Measurements from ENCODE around the gene LARGE1. TPM values are rescaled to one million over a fixed set of nuclear protein-coding genes. Genes with fewer than 3 reads are reported as not detected.

Gene LARGE1
- total RNA-seq, 2 experiments from 2014 or later: 0.18 to 0.58 TPM

DNA sequence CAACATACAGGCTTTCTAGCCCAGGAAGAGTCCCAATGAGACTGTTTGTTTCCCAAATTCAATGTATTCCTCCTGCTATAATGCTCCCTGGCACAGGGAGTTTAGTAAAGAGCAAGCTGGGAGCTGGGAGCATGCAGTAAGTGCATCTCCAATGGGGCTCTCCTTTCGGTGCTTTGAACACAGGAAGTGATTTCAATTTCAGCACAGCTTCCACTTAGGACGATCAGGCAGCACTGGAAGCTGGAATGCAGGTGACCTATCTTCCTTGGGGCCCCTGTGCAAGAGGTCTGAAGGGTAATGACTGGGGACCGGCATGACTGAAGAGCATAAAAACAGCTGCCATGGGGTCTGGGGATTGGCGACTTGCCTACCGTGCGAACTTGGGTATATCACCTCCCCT lies 76.0 kb downstream of the LARGE1 start:
- Mint-ChIP-seq H3K27me3 (ENCODE audit: low read depth) (no peaks in the 10 kb centered on the region), H3K4me1 (ENCODE audit: low read depth) (no peaks in the 10 kb centered on the region), H3K36me3 (ENCODE audit: low read depth) (no peaks in the 10 kb centered on the region), H3K27ac (no peak overlapping the region), H3K4me3 (no peak overlapping the region), H3K9me3 (ENCODE audit: insufficient read depth) (peaks cover 28% of the 10 kb centered on the region)
- POLR2A ChIA-PET: no interaction called here
- DNase-seq (no peak), ATAC-seq (no peak)
- CTCF ChIA-PET: no interaction called here

DNA sequence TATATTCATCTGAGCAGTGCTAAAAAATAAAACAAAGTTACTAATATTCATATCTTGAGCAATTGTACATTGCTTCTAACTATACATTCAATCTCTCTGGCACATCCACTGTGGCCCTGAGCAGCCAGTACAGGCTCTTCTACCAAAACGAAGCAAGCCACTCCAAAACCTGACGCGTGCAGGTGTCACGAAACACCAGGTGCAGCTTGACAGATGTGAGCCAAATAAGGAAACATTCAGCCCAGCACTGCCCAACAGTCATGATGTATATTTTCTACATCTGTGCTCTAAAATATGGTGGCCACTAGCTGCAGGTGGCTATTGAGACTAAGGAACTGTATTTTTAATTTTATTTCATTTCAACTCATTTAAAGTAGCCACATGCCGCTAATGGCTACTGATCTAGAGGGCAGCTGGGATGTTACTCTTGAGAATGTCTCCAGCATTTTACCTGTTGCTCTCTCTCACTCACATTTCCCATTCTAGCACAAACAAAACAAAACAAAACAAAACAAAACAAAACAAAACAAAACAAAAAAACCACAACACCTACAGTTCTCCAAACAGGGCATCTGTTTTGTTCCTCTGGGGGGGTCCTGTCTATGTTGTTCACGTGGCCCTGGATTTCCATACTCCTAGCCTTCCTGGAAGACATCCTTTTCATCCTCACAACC lies 77.7 kb downstream of the LARGE1 start:
- ATAC-seq (no peak), DNase-seq (no peak)
- Mint-ChIP-seq H3K9me3 (ENCODE audit: insufficient read depth) (peaks cover 19% of the 10 kb centered on the region), H3K4me1 (ENCODE audit: low read depth) (no peaks in the 10 kb centered on the region), H3K27ac (no peak overlapping the region), H3K36me3 (ENCODE audit: low read depth) (no peaks in the 10 kb centered on the region), H3K4me3 (no peak overlapping the region), H3K27me3 (ENCODE audit: low read depth) (no peaks in the 10 kb centered on the region)
- POLR2A ChIA-PET: no interaction called here
- CTCF ChIA-PET: no interaction called here

DNA sequence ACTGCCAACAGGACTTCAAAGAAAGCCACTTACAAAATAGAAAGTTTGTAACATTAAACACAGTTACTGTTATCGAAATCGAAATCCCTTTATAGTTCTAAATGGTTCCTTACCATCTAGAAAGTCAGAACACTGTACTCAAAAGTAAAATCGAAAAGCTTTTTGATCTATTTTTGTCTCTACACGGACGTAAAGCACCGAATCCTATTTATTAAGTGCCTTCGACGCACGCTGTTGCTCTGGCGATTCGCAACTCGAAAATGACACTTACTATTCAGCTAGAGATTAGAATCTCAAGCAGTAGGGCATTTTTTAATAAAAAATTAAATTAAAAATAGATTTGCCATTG lies 78.3 kb downstream of the LARGE1 start:
- ChIA-PET POLR2A (no interaction called here), CTCF (no interaction called here)
- Mint-ChIP-seq H3K27me3 (ENCODE audit: low read depth) (no peaks in the 10 kb centered on the region), H3K4me1 (ENCODE audit: low read depth) (no peaks in the 10 kb centered on the region), H3K4me3 (no peak overlapping the region), H3K9me3 (ENCODE audit: insufficient read depth) (peaks cover 16% of the 10 kb centered on the region), H3K36me3 (ENCODE audit: low read depth) (no peaks in the 10 kb centered on the region), H3K27ac (no peak overlapping the region)
- DNase-seq (no peak), ATAC-seq (no peak)

DNA sequence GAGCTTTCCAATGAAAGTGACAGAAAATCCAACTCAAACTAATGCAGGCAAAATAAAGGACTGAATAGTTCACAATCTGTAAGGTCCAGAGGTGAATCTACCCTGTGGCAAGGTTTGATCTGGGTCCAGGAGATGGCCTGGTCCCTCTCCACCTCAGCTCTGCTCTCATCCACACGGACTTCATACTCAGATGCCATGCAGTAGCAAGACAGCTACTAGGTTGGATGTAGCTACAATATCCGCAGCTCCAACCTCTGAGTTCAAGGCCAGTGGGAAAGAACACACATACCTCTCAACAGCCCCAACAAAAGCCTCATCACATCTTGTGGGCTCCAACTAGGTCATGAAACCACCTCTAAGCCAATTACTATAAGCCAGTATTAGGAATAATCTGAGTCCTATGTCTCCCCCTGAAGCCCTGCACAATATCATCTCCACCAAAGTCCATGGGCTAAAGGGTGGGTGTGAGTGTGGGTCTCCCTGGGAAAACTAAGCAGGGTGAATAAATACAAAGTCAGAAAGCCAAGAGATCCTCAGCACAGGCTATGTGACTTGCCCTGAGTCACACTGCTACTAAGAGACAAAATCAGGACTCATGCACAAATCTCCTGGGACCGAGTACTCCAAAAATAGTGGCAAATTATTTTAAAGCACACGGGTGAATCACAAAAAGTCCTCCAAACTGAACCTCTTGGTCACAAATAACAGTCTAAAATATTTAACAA lies 78.8 kb downstream of the LARGE1 start:
- H3K4me3 Mint-ChIP-seq: no peak overlapping the region
- ChIA-PET POLR2A (interaction anchor here (0.6 to 0.8 kb wide), 2 partner anchors 9 to 432 kb away, joined by 3 read pairs; no protein-coding TSS in a partner anchor), CTCF (no interaction called here)
- H3K27me3 Mint-ChIP-seq (ENCODE audit: low read depth): no peaks in the 10 kb centered on the region
- H3K27ac Mint-ChIP-seq: no peak overlapping the region
- no peak for DNase-seq
- no peaks in the 10 kb centered on the region for H3K36me3 Mint-ChIP-seq (ENCODE audit: low read depth)
- ATAC-seq: no peak
- H3K4me1 Mint-ChIP-seq (ENCODE audit: low read depth): no peaks in the 10 kb centered on the region
- H3K9me3 Mint-ChIP-seq (ENCODE audit: insufficient read depth): peaks cover 13% of the 10 kb centered on the region

DNA sequence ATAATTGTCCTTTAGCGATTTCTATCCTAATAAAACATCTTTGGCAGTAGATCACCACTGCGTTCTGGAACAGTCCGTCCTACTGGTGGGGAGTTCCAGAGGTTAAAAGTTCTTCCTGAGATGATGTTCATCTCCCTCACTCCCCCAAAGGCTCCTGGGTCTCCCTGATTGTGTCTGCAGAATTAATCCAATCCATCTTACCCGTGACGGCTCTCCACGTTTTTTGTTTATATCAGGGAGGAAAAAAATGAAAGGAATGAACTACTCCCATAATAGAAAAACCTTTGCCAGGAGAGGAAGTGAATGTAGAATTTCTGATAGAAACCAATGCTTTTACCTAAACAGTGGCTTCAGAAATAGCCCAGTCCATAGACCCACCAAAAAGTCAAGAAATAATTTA lies 81.6 kb downstream of the LARGE1 start:
- CTCF ChIA-PET: no interaction called here
- H3K36me3 Mint-ChIP-seq (ENCODE audit: low read depth): no peaks in the 10 kb centered on the region
- ATAC-seq (no peak), DNase-seq (no peak)
- POLR2A ChIA-PET: no interaction called here
- no peaks in the 10 kb centered on the region for H3K9me3 Mint-ChIP-seq (ENCODE audit: insufficient read depth)
- no peaks in the 10 kb centered on the region for H3K4me1 Mint-ChIP-seq (ENCODE audit: low read depth)
- H3K27ac Mint-ChIP-seq: no peak overlapping the region
- no peaks in the 10 kb centered on the region for H3K27me3 Mint-ChIP-seq (ENCODE audit: low read depth)
- H3K4me3 Mint-ChIP-seq: no peak overlapping the region

DNA sequence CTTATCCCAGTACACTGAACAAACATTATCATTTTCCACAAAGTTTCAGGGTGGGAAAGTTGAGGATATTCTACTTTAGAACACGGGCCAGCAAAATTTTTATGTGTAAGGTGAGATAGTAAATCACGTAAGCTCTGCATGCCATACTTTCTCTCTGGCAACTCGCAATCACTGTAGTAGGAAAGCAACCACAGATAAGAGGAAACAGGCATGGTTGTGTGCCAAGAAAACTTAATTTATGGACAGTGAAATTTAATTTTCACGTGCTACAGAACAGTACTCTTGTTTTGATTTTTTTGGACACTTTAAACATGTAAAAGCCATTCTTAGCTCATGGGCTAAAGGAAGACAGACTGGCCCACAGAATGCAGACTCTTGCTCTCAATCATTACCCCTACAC lies 82.5 kb downstream of the LARGE1 start:
- no peaks in the 10 kb centered on the region for H3K36me3 Mint-ChIP-seq (ENCODE audit: low read depth)
- no peaks in the 10 kb centered on the region for H3K4me1 Mint-ChIP-seq (ENCODE audit: low read depth)
- no peak for ATAC-seq
- H3K9me3 Mint-ChIP-seq (ENCODE audit: insufficient read depth): no peaks in the 10 kb centered on the region
- H3K27me3 Mint-ChIP-seq (ENCODE audit: low read depth): no peaks in the 10 kb centered on the region
- H3K4me3 Mint-ChIP-seq: no peak overlapping the region
- POLR2A ChIA-PET: no interaction called here
- CTCF ChIA-PET: no interaction called here
- DNase-seq: no peak
- H3K27ac Mint-ChIP-seq: no peak overlapping the region

DNA sequence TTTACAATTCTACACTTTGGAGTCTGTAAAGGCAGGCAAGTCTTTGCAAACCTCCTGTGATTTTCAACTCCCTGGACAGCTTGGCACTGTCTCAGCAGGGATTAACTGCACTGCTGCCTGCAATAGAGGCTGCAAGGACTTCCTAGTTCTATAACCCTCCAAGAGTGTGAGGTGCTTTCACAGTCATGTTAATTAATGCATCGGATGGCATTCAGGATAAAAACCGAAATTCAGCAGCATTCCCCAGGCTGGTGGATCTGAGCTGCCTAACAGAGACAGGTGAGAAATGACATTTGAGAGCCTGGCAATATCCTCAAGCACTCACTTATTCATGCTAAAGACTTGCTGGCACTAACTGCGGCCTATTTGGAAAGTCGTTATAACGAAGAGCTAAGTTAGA lies 85.0 kb downstream of the LARGE1 start:
- Mint-ChIP-seq H3K4me3 (no peak overlapping the region), H3K36me3 (ENCODE audit: low read depth) (no peaks in the 10 kb centered on the region), H3K4me1 (ENCODE audit: low read depth) (no peaks in the 10 kb centered on the region), H3K9me3 (ENCODE audit: insufficient read depth) (no peaks in the 10 kb centered on the region), H3K27ac (no peak overlapping the region), H3K27me3 (ENCODE audit: low read depth) (no peaks in the 10 kb centered on the region)
- no peak for ATAC-seq
- ChIA-PET CTCF (no interaction called here), POLR2A (no interaction called here)
- DNase-seq: no peak

DNA sequence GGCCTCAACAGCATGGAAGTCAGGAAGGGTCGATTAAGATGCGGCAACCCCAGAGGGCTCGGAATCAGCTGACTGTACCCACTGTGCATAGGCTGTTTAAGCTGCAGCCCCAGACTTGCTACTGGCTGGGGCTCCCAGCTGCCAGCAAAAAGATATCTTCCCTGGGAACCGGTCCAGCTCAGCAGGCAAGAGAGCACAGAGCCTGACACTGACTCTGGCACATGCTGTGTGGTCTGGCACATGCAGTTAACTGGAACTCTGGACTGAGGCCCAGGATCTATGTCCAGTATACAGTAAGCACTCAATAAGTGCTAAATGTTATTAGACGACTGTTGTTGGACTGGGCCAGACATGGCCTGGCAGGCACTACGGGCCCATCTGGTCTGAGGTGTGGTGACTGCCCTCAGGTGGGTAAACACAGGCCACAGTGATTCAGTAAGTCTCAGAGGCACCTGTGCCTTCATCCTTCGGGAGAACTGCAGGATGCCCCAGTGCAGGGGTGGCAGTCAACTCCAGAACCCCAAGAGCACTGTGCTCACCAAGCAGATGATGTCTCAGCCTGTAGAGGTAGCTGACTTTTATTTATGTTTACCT lies 87.6 kb downstream of the LARGE1 start:
- no peak for ATAC-seq
- no peak for DNase-seq
- Mint-ChIP-seq H3K4me1 (ENCODE audit: low read depth) (no peaks in the 10 kb centered on the region), H3K27ac (no peak overlapping the region), H3K9me3 (ENCODE audit: insufficient read depth) (no peaks in the 10 kb centered on the region), H3K36me3 (ENCODE audit: low read depth) (no peaks in the 10 kb centered on the region), H3K27me3 (ENCODE audit: low read depth) (no peaks in the 10 kb centered on the region), H3K4me3 (no peak overlapping the region)
- POLR2A ChIA-PET: interaction anchor here (1.0 kb wide), 1 partner anchor 8 kb away, joined by 3 read pairs; no protein-coding TSS in a partner anchor
- CTCF ChIA-PET: no interaction called here

DNA sequence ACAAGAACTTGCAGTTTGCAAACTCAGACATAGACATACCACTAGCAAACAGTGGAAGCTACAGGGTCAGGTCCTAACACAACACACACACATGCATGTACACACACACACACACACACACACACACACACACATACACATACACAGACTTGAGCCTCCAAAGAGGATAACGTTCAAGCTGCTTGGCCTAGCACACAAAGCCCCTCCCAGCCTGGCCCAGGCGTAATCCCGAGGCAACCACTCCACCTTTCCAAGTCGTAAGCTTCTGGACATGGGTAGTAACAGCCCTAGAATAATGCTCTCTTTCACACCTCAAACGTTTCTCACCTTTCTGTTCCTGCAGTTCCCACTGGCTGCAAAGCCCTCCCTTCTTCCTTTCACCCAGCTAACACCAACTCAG lies 88.6 kb downstream of the LARGE1 start:
- Mint-ChIP-seq H3K27ac (no peak overlapping the region), H3K4me1 (ENCODE audit: low read depth) (no peaks in the 10 kb centered on the region), H3K27me3 (ENCODE audit: low read depth) (no peaks in the 10 kb centered on the region), H3K4me3 (no peak overlapping the region), H3K9me3 (ENCODE audit: insufficient read depth) (no peaks in the 10 kb centered on the region), H3K36me3 (ENCODE audit: low read depth) (no peaks in the 10 kb centered on the region)
- ATAC-seq (no peak), DNase-seq (no peak)
- CTCF ChIA-PET: no interaction called here
- POLR2A ChIA-PET: interaction anchor here (1.0 kb wide), 1 partner anchor 9 kb away, joined by 3 read pairs; no protein-coding TSS in a partner anchor

DNA sequence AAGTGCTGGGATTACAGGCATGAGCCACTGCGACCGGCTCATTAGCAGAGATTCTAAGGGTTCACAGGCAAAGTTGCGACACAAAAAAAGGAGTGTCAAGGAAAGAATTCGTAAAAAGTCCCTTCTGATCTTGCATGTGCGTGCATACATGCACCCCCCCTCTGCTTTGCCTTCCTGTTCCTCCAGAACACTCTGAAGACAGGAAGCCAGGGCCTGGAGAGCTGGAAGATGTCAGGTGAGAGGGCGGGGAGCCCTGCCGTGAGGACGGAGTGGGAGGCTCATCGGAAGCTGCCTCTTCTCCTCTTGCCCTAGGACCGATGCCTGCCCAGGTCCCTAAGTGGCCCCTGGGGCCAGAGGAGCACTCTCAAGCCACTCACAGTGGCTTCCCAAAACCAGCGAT lies 89.1 kb downstream of the LARGE1 start:
- no peaks in the 10 kb centered on the region for H3K4me1 Mint-ChIP-seq (ENCODE audit: low read depth)
- POLR2A ChIA-PET: no interaction called here
- no peaks in the 10 kb centered on the region for H3K9me3 Mint-ChIP-seq (ENCODE audit: insufficient read depth)

DNA sequence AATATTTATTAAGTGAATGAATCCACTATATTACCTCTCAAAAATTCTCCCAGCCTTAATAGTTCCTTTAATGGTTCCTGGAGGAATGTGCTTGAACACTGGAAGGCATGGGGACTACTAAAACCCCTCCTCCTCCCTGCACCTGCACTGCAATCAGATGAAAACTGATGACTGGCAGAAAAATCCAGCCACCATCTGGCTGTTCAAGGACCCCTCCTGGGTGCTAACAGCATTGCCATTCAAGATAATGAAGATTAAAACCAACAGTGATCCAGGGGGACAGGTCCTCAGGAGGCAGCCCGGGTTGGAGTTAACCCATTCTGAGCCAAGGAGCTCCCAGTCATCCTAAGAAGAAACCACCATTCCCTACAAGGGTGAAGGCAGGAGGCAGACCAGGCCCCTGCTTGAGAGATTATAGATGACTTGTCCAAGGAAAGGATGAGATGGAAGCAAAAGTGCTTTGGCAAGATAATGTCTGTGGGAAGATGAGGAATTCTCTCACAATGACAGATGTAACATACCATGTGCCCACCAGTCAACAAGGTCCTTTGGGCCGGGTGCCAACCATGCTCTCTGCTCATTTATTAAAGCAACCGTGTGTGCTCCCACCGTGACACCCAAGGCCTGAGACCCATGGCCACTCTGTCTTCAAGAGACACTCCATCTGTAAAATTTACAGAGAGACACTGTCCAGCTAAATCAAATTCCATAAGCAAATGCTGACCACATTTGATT lies 90.6 kb downstream of the LARGE1 start:
- no peaks in the 10 kb centered on the region for H3K9me3 Mint-ChIP-seq (ENCODE audit: insufficient read depth)
- CTCF ChIA-PET: no interaction called here
- H3K27me3 Mint-ChIP-seq (ENCODE audit: low read depth): no peaks in the 10 kb centered on the region

More for the DNA sequence above, 89.1 kb downstream of the LARGE1 start:
- DNase-seq: no peak
- ATAC-seq: no peak
- H3K27ac Mint-ChIP-seq: no peak overlapping the region
- CTCF ChIA-PET: no interaction called here
- H3K4me3 Mint-ChIP-seq: no peak overlapping the region
- H3K36me3 Mint-ChIP-seq (ENCODE audit: low read depth): no peaks in the 10 kb centered on the region
- H3K27me3 Mint-ChIP-seq (ENCODE audit: low read depth): no peaks in the 10 kb centered on the region

DNA sequence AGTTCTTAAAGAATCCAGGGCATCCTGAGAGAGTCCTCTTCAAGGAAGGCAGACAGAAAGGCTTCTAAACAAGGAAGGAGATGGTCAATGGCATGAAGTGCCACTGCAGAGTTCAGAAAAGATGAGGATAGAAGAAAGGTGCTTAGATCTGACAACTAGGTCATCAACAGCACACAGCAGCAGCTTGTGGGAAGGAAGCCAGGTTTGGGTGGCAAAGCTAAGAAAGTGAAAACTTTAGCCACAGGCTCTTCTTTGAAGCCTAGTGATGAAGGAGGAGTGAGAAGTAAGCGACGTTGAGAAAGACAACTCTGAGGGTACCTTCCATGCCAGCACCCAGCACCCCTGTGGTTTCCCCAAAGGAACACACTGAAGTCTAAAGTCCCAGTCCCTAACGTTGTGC lies 92.0 kb downstream of the LARGE1 start:
- Mint-ChIP-seq H3K27me3 (ENCODE audit: low read depth) (no peaks in the 10 kb centered on the region), H3K27ac (no peak overlapping the region), H3K4me3 (no peak overlapping the region), H3K4me1 (ENCODE audit: low read depth) (no peaks in the 10 kb centered on the region), H3K9me3 (ENCODE audit: insufficient read depth) (no peaks in the 10 kb centered on the region), H3K36me3 (ENCODE audit: low read depth) (no peaks in the 10 kb centered on the region)
- ATAC-seq: no peak
- POLR2A ChIA-PET: no interaction called here
- CTCF ChIA-PET: no interaction called here
- DNase-seq: no peak

More for the DNA sequence above, 90.6 kb downstream of the LARGE1 start:
- DNase-seq: no peak
- ATAC-seq: no peak
- Mint-ChIP-seq H3K36me3 (ENCODE audit: low read depth) (no peaks in the 10 kb centered on the region), H3K4me1 (ENCODE audit: low read depth) (no peaks in the 10 kb centered on the region), H3K27ac (no peak overlapping the region), H3K4me3 (no peak overlapping the region)
- POLR2A ChIA-PET: no interaction called here
